PC-9 (cell line): Measurements from ENCODE around the gene ABHD17A. TPM values are rescaled to one million over a fixed set of nuclear protein-coding genes. Genes with fewer than 3 reads are reported as not detected.

Experiments used
- BruUV-seq: library from RNA; stranded (reverse); fragments of 400-500 nt; replicated peaks from 2 replicates; lab custom pipeline; 2021; lab: Mats Ljungman, UMichigan
- CTCF ChIA-PET: fragments of 300-600 bp; sonication (Branson Sonifier 250); formaldehyde crosslinking; loops from one replicate; lab custom pipeline; 2022; ENCODE audit warnings: antibody characterized with exemption; lab: Charles Lee
- POLR2A ChIA-PET: fragments of 300-600 bp; sonication (Branson Sonifier 250); formaldehyde crosslinking; loops from one replicate; lab custom pipeline; 2022; ENCODE audit warnings: antibody characterized with exemption; ENCODE audit not compliant: unreplicated experiment; lab: Charles Lee
- DNase-seq, 2 experiments: peaks; one replicate each; pipeline versions ENCODE4 v3.0.0 to v3.0.0-alpha.2; 2015 to 2022; ENCODE audit warnings: mixed read lengths in 1 of 2
- H2AFZ ChIP-seq: fragments of 200-600 bp; sonication (generic); 2 replicates; pipeline ENCODE4 v1.8.1; 2017; ENCODE audit warnings: antibody characterized with exemption
- H3F3A ChIP-seq: fragments of 200-600 bp; sonication (generic); 2 replicates; pipeline ENCODE4 v1.8.1; 2017; ENCODE audit warnings: antibody characterized with exemption, mild to moderate bottlenecking, low read depth; ENCODE audit not compliant: insufficient read depth
- H3K27ac ChIP-seq: fragments of 200-600 bp; sonication (generic); 2 replicates; pipeline ENCODE4 v1.6.1; 2016; ENCODE audit warnings: mixed run types
- H3K27me3 ChIP-seq: fragments of 200-600 bp; sonication (generic); 2 replicates; pipeline ENCODE4 v1.6.1; 2016; ENCODE audit warnings: low read depth, mixed run types; ENCODE audit not compliant: insufficient read depth
- H3K36me3 ChIP-seq: fragments of 200-600 bp; sonication (generic); 2 replicates; pipeline ENCODE4 v1.6.1; 2016; ENCODE audit warnings: low read depth, mixed run types
- H3K4me1 ChIP-seq: fragments of 200-600 bp; sonication (generic); replicated peaks from 2 replicates; pipeline ENCODE4 v1.6.1; 2016; ENCODE audit warnings: mixed run types; ENCODE audit not compliant: insufficient read depth
- H3K4me2 ChIP-seq: fragments of 200-600 bp; sonication (generic); 2 replicates; pipeline ENCODE4 v1.6.1; 2017; ENCODE audit warnings: mixed run types
- H3K4me3 ChIP-seq: fragments of 200-600 bp; sonication (generic); 2 replicates; pipeline ENCODE4 v1.6.1; 2016; ENCODE audit warnings: mixed run types
- H3K79me2 ChIP-seq: fragments of 200-600 bp; sonication (generic); 2 replicates; pipeline ENCODE4 v1.6.1; 2017; ENCODE audit warnings: low read depth, mixed run types
- H3K9me2 ChIP-seq: fragments of 200-600 bp; sonication (generic); 2 replicates; pipeline ENCODE4 v1.8.1; 2017; ENCODE audit warnings: mild to moderate bottlenecking; ENCODE audit not compliant: insufficient read depth
- H3K9me3 ChIP-seq: fragments of 200-600 bp; sonication (generic); 2 replicates; pipeline ENCODE4 v1.8.1; 2016; ENCODE audit warnings: low read depth; ENCODE audit not compliant: insufficient read depth
- H4K20me1 ChIP-seq: fragments of 200-600 bp; sonication (generic); 2 replicates; pipeline ENCODE4 v1.8.1; 2017; ENCODE audit not compliant: insufficient read depth
- EZH2 ChIP-seq: fragments of 200-600 bp; sonication (generic); IDR thresholded peaks from 2 replicates; pipeline ENCODE4 v1.8.0; 2017; ENCODE audit warnings: antibody characterized with exemption, low read depth
- intact Hi-C: fragments of 100-400 bp; cut with micrococcal nuclease; formaldehyde crosslinking; loops from one replicate; pipeline ENCODE4 v1.10.0; 2022; ENCODE audit not compliant: unreplicated experiment
- total RNA-seq: library from RNA; stranded (reverse); gene quantifications from 2 replicates; pipeline ENCODE4 v1.2.3, GENCODE V29; 2021
- TF ChIP-seq, protein P1 (sequence below): fragments of 200-600 bp; sonication (generic); conservative IDR thresholded peaks from 2 replicates; pipeline ENCODE4 v1.6.1; 2017; ENCODE audit warnings: mixed run types, antibody characterized with exemption, mild to moderate bottlenecking, moderate library complexity

Gene ABHD17A
- total RNA-seq, 1 experiment from 2014 or later = 35.9 TPM

DNA sequence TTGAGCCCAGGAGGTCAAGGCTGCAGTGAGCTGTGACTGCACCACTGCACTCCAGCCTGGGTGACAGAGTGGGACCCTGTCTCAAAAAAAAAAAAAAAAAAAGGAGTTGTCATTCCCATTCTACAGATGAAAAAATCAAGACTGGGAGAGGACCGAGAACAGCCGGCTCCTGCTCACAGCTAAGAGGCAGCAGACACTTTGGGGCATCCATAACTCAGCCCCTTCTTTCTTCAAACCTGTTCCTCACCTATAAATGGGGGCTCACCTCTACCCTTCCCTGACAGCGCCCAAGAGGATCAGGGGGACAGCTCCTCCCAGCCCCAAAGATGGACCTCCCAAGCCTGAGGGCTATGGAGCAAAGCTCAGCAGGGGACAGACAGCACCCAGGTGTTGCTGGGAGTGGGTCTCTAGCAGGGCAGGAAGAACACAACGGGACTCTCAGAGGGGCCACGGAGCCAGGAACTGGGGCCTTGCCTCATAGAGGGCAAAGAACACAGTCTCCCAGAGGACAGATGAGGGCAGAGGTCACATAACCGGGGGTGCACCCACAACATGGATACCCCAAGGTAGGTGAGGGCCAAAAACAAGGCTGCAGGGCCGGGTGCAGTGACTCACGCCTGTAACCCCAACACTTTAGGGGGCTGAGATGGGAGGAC is 18.5 kb downstream of the ABHD17A start:
- Histone ChIP-seq H3K4me3 (no peak overlapping the region), H3K9me3 (no peaks in the 10 kb centered on the region), H2AFZ (no peak overlapping the region), H3K27me3 (no peaks in the 10 kb centered on the region), H3K4me1 (no peaks in the 10 kb centered on the region), H3K79me2 (peaks cover 8% of the 10 kb centered on the region), H3K4me2 (no peak overlapping the region), H3F3A (no peaks in the 10 kb centered on the region), H4K20me1 (peaks cover 2% of the 10 kb centered on the region), H3K36me3 (no peaks in the 10 kb centered on the region), H3K9me2 (no peaks in the 10 kb centered on the region), H3K27ac (no peak overlapping the region)
- DNase-seq = no peak
- no TSS peak for BruUV-seq
- no peak for TF ChIP-seq EZH2
- TF ChIP-seq, protein P1, sequence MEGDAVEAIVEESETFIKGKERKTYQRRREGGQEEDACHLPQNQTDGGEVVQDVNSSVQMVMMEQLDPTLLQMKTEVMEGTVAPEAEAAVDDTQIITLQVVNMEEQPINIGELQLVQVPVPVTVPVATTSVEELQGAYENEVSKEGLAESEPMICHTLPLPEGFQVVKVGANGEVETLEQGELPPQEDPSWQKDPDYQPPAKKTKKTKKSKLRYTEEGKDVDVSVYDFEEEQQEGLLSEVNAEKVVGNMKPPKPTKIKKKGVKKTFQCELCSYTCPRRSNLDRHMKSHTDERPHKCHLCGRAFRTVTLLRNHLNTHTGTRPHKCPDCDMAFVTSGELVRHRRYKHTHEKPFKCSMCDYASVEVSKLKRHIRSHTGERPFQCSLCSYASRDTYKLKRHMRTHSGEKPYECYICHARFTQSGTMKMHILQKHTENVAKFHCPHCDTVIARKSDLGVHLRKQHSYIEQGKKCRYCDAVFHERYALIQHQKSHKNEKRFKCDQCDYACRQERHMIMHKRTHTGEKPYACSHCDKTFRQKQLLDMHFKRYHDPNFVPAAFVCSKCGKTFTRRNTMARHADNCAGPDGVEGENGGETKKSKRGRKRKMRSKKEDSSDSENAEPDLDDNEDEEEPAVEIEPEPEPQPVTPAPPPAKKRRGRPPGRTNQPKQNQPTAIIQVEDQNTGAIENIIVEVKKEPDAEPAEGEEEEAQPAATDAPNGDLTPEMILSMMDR = no peak
- intact Hi-C loops = no loop called here
- ChIA-PET POLR2A (no interaction called here), CTCF (no interaction called here)

DNA sequence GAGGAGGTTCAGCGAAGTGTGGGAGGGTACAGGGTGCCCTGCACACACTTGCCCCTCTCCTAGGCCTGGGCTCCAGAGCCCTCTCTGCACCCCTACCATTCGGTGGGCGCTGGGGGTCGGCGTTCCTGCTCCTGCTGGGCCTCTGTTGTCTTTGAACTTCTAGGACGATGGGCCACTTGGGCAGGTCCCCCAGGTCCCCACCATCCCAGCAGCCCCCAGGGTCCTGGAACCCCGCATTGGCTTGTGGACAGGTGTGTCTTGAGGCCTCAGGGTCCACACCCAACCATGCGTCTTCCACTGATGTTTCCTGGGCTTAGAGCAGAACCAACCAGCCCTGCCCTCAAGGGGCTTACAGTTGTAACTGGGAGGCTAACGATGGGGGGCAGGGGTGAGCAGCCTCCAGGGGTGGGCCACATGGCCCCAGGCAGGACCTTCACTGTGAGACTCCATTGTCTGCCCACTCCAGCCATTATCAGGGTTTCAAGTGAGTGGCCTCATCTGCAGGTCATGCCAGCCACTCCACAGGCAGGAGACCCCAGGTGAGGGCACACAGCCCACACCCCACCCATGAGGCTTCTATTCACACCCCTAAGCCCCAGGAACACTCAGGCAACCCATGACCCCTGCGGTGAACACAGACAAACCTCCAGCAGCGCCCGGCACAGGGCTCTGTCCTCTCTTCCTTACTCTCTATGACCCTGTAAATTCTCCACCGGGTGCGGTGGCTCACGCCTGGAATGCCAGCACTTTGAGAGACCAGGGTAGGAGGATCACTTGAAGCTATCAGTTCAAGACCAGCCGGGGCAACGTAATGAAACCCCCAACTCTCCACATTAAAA is 19.9 kb downstream of the ABHD17A start:
- Histone ChIP-seq H4K20me1 (peaks cover 16% of the 10 kb centered on the region), H3K9me2 (no peaks in the 10 kb centered on the region), H3K27me3 (no peaks in the 10 kb centered on the region), H3K9me3 (no peaks in the 10 kb centered on the region), H2AFZ (no peak overlapping the region), H3K4me1 (peaks cover 7% of the 10 kb centered on the region; the same call in 1 of the 2 replicates), H3K79me2 (peaks cover 22% of the 10 kb centered on the region), H3K4me2 (peak overlapping the region; percentile 87), H3K4me3 (peak overlapping the region; percentile 78; the same call in 1 of the 2 replicates), H3K36me3 (no peaks in the 10 kb centered on the region), H3F3A (no peaks in the 10 kb centered on the region), H3K27ac (peak overlapping the region; percentile 83; the same call in 1 of the 2 replicates)
- no peak for DNase-seq
- TF ChIP-seq EZH2 = no peak
- TF ChIP-seq, protein P1 = no peak
- CTCF ChIA-PET = interaction anchor here (0.9 kb wide), 1 partner anchor 32 kb away, joined by 4 read pairs; no protein-coding TSS in a partner anchor
- POLR2A ChIA-PET = no interaction called here
- no TSS peak for BruUV-seq
- intact Hi-C loops = loop anchor here (2.0 kb wide), 1 partner anchor 39 kb away; the partner anchor contains the start of genes ADAT3 and SCAMP4

DNA sequence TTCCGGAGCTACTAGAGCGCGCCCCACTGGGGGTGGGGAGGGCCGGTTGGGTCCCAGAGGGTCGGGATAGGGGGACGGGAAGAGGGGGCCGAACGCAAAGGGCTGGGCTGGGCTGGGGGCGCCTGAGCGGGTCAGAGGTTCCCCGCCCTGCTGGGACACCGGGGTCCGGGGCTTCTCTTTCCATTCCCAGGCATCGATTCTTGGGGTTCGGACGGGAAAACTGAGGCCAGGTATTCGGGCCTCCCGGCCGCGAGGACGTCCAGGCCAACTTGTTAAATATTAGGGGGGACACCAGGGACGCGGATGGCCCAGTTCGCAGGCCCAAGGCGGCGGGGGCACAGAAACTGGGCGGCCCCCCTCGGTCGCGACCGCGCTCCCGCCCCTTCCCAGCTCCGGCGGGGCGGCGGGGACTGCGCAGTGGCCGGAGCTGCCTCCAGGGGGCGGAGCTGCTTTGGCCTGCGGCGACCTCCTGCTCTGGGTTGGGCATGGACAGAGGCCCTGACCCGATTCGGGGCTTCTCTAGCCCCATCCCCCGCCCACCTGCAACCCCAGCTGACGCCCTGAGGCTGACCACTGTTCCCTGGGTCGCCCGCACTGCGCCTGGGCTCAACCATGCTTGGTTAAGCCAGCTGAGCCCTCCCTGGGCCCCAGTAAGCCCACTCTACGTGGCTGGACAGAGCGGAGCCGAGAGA is 20.7 kb downstream of the ABHD17A start:
- no peaks in the 10 kb centered on the region for H3K9me3 ChIP-seq
- no peaks in the 10 kb centered on the region for H3K27me3 ChIP-seq
- DNase-seq = peak in 1 of 2 experiments; percentile 76
- BruUV-seq = TSS peak; percentile 62
- H3K4me1 ChIP-seq = peaks cover 10% of the 10 kb centered on the region; the same call in 1 of the 2 replicates
- ChIA-PET CTCF (interaction anchor here (0.9 kb wide), 1 partner anchor 32 kb away, joined by 4 read pairs; no protein-coding TSS in a partner anchor), POLR2A (interaction anchor here (0.6 kb wide), 1 partner anchor 10 kb away, joined by 6 read pairs; no protein-coding TSS in a partner anchor)
- H4K20me1 ChIP-seq = peaks cover 19% of the 10 kb centered on the region
- peak overlapping the region; percentile 79 for H2AFZ ChIP-seq
- H3K79me2 ChIP-seq = peaks cover 30% of the 10 kb centered on the region
- H3K9me2 ChIP-seq = no peaks in the 10 kb centered on the region
- no peak for TF ChIP-seq EZH2
- TF ChIP-seq, protein P1 = peak; percentile 71
- intact Hi-C loops = loop anchor here (2.0 kb wide), 1 partner anchor 40 kb away; the partner anchor contains the start of genes ADAT3 and SCAMP4
- peak overlapping the region; percentile 78 for H3K4me3 ChIP-seq
- no peaks in the 10 kb centered on the region for H3K36me3 ChIP-seq
- H3F3A ChIP-seq = no peaks in the 10 kb centered on the region
- peak overlapping the region; percentile 87 for H3K4me2 ChIP-seq
- H3K27ac ChIP-seq = peak overlapping the region; percentile 83
